Measurements from ENCODE around the gene PCNA.

The PCNA gene

DNA sequence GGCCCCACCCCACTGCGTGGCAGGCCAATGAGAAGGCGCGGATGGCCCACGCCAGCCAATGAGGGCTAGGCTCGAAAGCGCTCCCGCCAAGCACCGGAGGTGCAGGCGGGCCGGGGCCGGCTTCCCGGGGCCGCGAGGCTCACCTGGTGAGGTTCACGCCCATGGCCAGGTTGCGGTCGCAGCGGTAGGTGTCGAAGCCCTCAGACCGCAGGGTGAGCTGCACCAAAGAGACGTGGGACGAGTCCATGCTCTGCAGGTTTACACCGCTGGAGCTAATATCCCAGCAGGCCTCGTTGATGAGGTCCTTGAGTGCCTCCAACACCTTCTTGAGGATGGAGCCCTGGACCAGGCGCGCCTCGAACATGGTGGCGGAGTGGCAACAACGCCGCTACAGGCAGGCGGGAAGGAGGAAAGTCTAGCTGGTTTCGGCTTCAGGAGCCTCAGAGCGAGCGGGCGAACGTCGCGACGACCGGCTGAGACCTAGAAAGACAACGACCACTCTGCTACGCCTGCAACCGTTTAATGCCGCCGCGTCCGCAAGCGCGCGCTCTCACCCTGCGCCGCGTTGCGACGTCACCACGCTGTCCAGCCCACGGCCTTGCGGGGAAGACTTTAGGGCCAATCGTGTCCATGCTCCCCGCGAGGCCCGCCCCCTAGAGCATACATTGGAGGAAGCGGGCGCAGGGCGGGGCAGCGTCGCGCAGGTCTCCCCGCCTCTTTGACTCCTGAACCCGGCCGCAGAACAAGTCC is at the start of gene PCNA:
PCNA (minus strand) TSS at position 524 of the 750 bp plus-strand sequence; CDS start at position 364, 160 bp downstream.
- peak; percentile 99 for DNase-seq (ENCODE audit: low read depth)
- H3K4me3 ChIP-seq (ENCODE audit: low read depth, low read length): peak within 1 kb of the TSS; percentile 97
- peak; percentile 59; the same call in 1 of the 2 replicates for TF ChIP-seq MYC (IDR thresholded peaks at IDR 0.05; ENCODE audit: low read depth, low read length)
- TF ChIP-seq, protein P1, sequence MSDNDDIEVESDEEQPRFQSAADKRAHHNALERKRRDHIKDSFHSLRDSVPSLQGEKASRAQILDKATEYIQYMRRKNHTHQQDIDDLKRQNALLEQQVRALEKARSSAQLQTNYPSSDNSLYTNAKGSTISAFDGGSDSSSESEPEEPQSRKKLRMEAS (IDR thresholded peaks at IDR 0.05; ENCODE audit: low read depth, low read length): peak; percentile 82
- peak; percentile 99 for TF ChIP-seq POLR2A (IDR thresholded peaks at IDR 0.05; ENCODE audit: extremely low read depth, insufficient read length)
- TF ChIP-seq, protein P2, sequence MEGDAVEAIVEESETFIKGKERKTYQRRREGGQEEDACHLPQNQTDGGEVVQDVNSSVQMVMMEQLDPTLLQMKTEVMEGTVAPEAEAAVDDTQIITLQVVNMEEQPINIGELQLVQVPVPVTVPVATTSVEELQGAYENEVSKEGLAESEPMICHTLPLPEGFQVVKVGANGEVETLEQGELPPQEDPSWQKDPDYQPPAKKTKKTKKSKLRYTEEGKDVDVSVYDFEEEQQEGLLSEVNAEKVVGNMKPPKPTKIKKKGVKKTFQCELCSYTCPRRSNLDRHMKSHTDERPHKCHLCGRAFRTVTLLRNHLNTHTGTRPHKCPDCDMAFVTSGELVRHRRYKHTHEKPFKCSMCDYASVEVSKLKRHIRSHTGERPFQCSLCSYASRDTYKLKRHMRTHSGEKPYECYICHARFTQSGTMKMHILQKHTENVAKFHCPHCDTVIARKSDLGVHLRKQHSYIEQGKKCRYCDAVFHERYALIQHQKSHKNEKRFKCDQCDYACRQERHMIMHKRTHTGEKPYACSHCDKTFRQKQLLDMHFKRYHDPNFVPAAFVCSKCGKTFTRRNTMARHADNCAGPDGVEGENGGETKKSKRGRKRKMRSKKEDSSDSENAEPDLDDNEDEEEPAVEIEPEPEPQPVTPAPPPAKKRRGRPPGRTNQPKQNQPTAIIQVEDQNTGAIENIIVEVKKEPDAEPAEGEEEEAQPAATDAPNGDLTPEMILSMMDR (IDR thresholded peaks at IDR 0.05; ENCODE audit: low read depth, low read length): no peak

DNA sequence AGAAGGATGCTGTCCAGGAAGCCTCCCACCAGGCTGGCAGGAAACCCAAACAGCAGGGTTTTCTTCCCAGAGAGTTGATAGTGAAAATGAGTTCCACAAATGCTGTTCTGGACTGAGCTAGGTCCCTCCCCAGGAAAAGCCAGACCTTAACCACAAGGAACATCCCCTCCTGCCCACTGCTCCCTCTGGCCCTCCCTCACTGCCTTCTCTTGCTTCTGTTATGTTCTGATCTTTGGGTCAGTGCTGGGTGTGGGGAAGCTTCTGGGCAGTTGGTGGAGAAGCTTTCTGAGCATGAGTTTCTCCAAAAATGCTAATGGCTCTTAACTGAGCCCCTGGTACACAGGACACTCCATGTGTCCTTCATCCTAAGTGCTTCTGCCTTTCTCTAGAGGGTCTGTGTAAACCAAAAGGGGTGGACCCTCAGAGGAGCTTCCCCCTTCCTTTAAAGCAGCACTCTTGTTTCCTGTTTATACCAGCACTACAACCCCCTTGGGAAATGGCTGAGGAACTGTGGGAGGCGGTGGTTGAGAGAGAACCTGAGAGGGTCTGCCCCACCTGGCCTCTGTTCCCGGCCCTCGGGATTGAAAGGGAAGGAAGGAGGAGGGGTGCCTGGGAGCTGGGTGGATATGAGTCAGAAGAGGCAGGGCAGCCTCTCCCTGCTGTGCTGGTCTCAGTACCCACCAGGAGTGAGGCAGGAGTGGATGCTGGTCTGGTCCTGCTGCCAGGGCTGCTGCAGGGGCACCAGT is 49.1 kb upstream of the PCNA start:
- peak; percentile 91 for DNase-seq (ENCODE audit: low read depth)
- TF ChIP-seq MYC (IDR thresholded peaks at IDR 0.05; ENCODE audit: low read depth, low read length): no peak
- TF ChIP-seq, protein P1 (IDR thresholded peaks at IDR 0.05; ENCODE audit: low read depth, low read length): peak; percentile 58
- peak overlapping the region; percentile 17 for H3K4me3 ChIP-seq (ENCODE audit: low read depth, low read length)

DNA sequence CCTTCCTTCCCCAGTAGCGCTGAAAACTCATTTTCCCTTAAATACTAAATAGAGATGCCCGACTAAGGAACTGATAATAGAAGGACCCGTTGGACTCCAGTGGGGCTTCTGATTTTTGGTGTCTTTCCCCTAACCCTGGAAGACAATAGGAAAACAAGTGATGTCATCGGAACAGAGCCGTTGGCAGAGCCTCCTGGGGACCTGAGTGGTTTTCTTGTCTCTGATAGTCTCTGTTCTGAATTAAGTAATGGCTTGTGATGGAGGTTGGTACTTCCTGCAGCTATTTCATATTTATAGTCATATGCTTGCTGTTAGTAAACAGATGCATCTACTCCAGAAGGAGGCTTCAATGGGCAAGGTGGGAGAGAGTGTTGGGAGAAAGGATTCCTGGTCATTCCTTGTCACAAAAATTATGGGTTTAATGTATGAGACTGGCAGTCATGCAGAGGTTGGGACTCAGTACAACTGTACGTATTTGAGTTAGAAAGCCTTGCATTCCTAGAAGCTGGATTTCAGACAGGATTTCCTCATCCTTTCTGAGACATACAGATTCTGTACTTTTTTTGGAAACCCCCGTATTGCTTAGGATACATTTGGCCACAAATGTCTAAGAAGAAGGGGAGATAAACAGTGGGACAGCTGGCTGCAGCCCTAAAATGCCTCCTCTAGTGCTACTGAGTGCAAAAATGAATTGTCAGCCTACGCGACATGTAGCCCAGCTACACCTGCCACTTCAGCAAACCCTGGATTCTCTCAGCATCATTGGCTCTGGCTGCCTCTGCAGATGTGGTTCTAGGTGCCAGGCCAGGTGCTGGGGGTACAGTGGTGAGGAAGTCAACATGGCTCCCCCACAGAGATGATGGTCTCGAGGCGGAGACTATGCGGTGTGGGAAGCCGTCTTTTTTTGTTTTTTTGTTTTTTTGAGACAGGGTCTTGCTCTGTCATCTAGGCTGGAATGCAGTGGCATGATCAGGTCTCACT is 45.2 kb upstream of the PCNA start:
- DNase-seq (ENCODE audit: low read depth): no peak
- TF ChIP-seq POLR2A (IDR thresholded peaks at IDR 0.05; ENCODE audit: extremely low read depth, insufficient read length) (no peak), MYC (IDR thresholded peaks at IDR 0.05; ENCODE audit: low read depth, low read length) (no peak)
- TF ChIP-seq, protein P1 (IDR thresholded peaks at IDR 0.05; ENCODE audit: low read depth, low read length): no peak
- TF ChIP-seq, protein P2 (IDR thresholded peaks at IDR 0.05; ENCODE audit: low read depth, low read length): no peak
- no peak overlapping the region for H3K4me3 ChIP-seq (ENCODE audit: low read depth, low read length)

DNA sequence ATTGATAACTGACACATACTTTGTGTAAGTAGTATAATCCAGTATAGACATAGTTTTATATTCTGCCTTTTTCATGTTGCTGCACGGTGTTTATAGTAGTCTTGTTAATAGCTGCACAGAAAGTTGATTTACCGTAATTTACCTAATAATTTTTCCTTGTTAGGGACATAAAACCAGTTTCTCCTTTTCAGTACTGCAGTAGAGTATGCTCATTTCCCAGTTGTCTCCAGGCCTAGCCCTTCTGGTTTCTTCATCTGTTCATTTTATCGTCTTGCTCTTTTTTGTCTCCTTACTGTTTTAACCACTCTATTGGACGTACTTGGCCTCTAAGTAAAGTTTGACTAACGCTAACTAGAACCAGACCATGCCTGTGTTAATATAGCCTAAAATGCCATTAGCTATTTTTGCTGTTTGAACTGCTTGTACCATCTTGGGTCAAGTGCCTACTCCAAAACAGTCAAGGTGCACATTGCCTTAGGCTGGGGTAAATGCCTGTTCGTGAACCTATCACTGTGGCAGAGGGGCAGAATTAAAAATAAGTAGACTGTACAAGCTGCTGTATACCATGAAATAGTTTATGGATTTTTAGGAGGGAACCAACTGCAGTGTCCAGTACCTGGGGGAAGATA is 41.9 kb upstream of the PCNA start:
- no peak overlapping the region for H3K4me3 ChIP-seq (ENCODE audit: low read depth, low read length)
- TF ChIP-seq MYC (IDR thresholded peaks at IDR 0.05; ENCODE audit: low read depth, low read length) (no peak), POLR2A (IDR thresholded peaks at IDR 0.05; ENCODE audit: extremely low read depth, insufficient read length) (no peak)
- TF ChIP-seq, protein P1 (IDR thresholded peaks at IDR 0.05; ENCODE audit: low read depth, low read length): no peak
- TF ChIP-seq, protein P2 (IDR thresholded peaks at IDR 0.05; ENCODE audit: low read depth, low read length): no peak
- DNase-seq (ENCODE audit: low read depth): no peak

DNA sequence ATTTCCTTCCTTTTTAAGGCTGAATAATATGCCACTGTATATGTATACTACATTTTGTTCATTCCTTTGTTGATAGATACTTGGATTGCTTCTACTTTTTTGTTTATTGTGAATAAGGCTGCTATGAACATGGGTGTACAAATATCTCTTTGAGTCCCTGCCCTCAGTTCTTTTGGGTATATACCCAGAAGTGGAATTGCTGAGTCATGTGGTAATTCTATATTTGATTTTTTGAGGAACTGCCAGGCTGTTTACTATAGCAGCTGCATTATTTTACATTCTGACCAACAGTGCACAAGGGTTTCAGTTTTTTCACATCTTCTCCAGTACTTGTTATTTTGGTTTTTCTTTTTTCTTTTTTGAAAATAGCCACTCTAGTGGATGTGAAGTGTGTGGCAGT is 41.1 kb upstream of the PCNA start:
- DNase-seq (ENCODE audit: low read depth): peak; percentile 70
- H3K4me3 ChIP-seq (ENCODE audit: low read depth, low read length): no peak overlapping the region
- no peak for TF ChIP-seq POLR2A (IDR thresholded peaks at IDR 0.05; ENCODE audit: extremely low read depth, insufficient read length)
- TF ChIP-seq, protein P2 (IDR thresholded peaks at IDR 0.05; ENCODE audit: low read depth, low read length): no peak
- TF ChIP-seq MYC (IDR thresholded peaks at IDR 0.05; ENCODE audit: low read depth, low read length): no peak
- TF ChIP-seq, protein P1 (IDR thresholded peaks at IDR 0.05; ENCODE audit: low read depth, low read length): no peak

Measured in NB4 (cell line).